Stimulated activated CD8-positive, alpha-beta memory T cell treated with anti-CD3 and anti-CD28 coated beads, Interleukin-12 subunit alpha, Interleukin-12 subunit beta, amount 100 ng/mL, for 1 hour (primary cell): Measurements from ENCODE around the gene KRT17.

Experiments
- DNase-seq: peaks from one replicate; pipeline ENCODE4 v3.0.0-alpha.2; 2020; ENCODE audit warnings: low read depth

The KRT17 gene

DNA sequence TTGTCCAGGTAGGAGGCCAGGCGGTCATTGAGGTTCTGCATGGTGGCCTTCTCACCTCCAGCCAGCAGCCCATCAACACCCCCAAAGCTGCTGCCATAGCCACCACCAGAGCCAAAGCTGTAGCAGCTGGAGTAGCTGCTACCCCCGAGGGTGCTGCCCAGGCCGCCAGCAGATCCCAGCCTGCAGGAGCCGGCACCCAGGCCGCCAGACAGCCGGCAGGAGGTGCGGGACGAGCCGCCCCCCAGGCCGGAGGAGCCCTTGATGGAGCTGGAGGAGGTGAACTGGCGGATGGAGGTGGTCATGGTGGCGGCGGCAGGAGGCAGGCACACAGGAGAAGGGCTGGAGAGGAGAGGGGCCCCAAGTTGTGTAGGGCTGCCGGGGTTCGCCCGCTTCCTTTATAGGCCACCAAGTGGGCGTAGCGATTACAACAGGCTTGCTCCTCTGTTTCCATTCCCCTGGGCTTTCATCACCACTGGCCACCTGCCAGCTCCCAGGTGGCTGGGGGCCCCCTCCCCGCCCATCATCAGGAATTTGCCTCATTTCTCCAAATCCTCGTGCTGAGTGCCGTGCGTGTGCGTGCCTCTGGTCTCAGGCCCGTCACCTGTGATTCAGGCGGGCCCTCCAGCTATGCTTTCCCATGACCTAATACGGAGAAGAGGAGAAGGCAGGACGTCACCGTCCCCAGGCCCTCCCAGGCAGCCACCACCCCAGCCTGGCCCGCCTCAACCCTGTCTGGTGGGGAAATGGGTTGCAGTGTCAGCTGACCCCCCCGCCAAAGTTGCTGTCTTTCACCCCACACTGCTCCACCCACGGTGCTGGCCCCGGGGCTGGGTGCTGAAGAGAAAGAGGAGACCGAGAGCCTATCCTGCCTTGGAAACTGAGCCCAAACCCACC, at the start of gene KRT17:
Gene KRT17, minus strand, starts transcription at position 368 of the 894 bp plus-strand sequence. Its CDS starts 66 bp downstream, at position 302.
- no peak for DNase-seq

DNA sequence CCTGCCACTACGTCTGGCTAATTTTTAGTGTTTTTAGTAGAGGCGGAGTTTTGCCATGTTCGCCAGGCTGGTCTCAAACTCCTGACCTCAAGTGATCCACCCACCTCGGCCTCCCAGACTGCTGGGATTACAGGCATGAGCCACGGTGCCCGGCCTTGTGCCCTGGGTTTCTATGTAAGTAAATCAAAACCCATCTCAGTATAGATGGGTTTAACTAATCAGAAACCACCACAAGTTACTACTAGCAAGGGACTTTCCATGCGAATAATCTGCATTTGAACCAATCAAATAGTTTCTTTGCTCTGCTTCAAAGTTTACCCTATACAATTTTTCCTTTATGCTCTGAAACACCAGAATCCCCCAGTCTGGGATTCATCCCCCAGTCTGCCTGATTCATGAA, 47.8 kb upstream of the KRT17 start:
- DNase-seq = no peak

DNA sequence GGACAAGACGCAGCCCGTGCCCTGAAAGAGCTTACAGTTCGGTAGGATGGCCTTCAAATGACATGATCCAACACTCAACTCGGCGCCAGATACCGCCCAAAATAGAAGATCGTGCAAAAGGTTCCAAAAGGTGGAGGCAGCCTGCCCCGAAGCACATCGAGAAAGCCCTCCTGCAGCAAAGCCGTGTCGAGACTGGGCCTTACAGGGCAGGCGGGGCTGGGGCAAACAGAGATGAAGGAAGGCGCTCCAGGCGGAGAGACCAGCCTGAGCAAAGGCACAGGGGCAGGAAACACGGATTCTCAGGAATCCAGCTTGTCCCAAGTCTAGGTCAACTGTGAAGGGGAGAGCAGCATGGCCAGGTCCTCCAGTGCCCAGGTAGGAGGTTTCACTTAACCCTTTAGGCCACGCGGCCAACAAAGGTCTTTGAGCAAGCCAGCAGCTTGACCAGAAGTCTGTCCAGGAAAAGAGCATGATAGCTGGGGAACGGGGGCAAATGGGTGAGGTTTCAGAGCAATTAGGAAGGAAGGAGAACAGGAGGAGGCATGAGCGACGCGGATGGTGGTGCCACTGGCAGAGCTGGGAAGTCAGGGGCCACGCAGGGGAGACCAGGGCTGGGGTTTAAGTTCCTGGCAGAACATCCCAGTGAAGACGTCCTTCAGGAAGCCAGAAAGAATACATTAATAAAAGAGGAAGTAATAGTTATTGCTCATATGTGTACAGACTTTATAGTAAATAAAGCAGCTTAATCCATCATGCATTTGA, 43.1 kb upstream of the KRT17 start:
- DNase-seq = no peak

DNA sequence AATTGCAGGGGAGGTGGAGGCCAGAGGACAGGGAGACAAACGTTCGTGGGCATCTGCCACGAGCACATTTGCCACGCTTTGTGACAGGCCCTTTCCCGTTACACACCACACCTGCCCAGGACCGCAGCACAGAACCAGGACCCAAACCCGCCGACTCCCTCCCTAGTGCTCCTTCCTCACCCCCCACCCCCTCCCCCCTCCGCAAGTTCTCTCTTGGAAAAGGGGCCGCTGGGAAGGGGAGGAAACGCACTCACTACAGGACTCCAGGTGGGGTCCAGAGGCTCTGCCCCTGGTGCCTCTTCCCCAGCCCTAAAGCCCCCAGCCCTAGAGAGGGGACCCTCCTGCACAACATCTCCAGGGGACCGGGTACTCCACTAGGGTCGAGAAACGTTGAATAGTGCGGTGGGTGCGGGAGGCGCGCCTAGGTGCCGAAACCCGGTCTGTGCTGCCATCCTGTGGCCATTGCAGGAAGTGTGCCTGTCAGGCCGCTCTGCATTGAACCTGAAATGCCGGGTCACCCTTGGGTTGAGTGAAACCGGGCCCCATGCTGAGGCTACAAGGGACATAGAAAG, 42.4 kb upstream of the KRT17 start:
- DNase-seq = peak; percentile 81

DNA sequence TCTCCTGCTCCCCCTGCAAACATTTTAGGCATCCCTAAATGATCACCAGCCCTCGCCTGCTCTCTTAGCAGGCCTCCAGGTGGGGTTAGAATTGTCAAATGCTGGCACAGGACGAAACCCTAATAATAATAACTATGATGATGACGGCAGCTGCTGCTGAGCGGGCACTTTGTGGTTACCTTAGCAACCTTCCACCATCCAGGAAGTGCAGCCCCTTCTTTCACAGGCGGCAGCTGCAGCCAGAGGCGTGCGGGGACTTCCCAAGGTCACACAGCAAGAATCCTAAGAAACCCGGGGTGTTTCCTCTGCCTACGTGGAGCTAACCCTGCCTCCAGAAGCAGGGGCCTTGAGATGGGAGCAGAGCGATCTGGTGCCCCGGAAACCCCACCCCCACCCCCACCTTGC, 41.9 kb upstream of the KRT17 start:
- DNase-seq = no peak

DNA sequence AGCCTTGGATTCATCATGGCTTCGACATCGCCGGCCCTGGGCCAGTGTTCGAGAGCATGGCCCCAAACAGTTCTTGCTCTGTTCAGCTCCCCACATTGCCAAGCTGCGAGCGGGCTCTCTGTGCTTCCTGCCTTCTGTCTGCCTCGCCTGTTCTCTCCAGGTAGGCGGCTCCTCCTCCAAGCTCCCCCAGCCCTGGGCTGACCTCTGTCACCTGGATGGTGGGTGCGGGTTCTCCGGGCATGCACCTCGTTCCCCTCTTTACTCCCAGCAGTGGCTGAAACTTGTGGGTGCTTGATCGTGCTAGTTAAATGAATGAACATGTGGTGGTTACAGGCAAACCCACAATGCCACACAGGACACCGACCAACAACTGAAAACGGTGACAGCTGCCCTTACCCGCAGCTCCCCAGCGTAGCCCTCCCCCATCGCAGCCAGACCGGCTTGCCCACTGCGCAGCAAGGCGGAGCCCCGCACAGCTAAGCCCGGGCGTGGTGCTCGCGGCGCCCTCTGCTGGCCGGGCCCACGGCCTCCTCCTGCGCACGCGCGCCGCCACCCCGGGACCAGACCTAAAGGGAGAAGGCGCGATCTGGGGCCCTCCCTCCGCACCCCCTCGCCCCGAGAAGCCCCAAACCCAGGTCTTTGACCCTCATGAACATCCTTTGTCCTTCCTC, 41.3 kb upstream of the KRT17 start:
- DNase-seq = peak; percentile 77

DNA sequence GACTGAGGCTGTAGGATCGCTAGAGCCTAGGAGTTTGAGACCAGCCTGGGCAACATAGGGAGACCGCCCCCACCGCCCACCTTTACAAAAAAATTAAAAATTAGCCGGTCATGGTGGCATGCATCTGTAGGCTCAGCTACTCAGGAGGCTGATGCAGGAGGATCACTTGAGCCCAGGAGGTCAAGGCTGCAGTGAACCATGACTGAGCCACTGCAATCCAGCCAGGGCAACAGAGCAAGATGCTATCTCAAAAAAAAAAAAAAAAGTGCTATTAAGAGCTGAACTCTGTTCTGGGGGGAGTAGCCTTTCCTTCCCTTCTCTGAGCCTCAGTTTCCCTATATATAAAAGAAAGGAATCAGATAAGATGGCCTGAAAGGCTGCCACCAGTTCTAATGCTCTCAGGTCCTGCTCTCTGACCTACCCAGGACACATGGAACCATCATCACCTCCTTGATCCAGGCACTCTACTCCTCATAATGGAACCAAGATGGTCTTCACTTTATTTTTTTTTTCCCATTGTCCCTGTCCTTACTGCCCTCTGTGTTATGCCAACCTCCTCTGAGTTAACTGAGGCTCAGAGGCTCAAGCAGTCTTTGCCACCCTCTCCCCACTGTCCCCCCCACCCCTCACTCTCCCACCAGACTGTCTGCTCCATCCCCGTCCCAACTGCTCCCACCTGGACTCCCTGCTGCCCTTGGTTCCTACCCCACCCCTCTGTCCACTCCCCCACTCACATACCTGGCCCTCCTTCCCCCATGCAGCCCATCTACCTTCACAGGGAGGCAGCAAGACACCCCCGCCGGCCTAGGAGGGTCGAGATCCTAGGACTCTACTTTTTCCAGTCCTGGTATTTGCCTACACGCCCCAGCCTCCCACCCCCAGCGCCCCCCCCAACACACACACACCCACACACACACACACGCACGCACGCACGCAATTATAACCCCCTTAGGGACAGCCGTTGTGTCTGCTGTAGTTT, 40.5 kb upstream of the KRT17 start:
- DNase-seq = no peak

DNA sequence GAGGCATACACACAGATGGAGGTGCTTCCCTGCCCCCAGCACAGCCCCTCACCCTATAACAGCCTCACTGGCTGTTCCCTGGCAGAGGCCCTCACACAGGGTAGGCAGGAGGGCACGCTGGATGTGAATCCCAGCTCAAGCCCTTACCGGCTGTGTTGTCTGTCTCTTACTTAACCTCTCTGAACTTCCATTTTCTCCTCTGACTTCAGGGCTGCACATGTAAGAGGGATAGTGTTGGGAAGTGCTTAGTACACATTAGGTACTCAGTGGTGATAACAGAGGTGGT, 39.7 kb upstream of the KRT17 start:
- DNase-seq = no peak

DNA sequence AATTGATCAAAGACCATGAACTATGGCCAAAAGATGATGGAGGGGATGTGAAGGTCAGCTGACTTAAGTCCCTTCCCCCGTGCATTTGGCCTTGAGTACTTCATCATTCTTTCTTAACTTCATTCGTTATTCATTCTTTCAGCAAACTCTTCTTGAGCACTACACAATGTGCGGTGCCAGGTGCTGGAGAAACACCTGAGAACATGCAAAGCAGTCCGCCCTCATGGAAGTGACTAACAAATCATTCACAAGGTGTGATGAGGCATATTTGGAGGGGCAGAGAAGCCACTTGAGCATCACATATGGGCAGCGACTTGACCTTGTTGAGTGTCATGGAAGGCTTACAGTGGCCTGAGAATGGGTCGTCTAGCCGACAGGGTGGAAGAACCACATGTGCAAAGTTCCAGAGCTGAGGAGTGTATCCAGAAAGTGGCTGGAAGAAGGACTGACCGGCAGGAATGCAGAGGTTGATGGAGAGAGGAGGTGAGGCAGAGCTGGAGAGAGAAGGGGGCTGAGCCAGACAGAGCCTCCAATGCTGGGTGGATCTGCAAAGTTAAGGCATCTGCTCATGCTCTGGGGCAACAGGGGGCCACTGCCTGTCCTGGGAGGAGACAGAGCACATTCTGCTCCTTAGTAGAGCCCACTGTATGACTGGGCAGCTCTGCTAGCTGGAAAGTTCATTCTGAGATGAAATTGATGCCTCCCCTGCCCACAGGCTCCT, 39.2 kb upstream of the KRT17 start:
- no peak for DNase-seq

DNA sequence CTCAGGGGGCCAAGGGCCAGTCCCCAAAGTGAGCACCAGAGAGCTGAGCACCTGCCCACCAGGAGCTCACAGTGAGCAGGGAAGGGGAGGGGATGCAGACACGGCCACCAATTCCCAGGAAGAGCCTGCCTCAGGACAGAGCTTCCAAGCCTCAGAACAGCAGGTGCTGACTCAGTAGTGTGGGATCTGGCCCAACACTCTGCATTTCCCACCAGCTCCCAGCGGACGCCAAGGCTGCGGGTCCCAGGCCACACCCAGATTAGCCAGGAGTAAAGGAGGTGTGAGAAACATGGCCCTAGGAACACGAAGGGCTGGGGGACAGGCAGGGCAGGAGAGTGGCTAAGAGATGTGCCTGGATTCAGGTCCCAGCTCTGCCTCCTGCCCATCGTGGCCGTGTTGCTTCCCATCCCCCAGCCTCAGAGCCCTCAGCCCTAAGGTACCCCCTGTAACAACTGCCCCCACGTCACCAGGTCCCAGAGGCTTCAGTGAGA, 35.9 kb upstream of the KRT17 start:
- DNase-seq = no peak

DNA sequence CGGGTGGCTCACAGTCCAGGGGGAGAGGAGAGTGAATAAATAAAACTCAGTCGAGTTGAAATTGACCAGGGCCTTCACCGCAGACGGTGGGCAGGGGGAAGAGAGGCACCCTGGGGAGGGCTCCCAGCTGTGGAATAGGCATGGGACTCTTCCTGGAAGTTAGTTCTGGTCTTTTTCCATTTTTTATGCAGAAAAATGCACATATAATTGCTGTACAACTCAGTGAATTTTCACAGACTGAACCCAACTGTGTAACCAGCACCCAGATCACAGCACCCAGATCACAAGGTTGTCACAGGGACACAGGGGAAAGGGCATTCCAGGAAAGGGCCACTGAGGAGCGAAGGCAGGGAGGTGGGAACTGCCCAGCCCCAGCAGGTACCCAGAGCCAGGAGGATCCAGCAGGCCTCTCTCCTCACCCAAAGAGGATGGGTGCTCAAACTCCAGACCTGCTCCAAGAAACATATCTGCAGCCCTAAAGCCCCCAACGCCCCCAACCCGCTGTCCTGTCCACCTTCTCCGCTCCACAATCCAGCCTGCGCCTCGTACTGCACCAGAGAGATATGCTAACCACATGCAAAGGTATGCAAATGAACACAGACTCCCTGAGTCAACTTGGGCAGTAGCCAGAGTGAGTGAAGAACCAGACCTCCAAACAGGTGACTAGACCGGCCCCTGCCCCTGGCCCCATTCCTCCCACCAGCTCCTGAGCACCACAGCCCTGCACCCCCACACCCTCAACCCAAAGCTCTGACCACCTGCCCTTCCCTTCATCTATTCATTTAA, 35.2 kb upstream of the KRT17 start:
- DNase-seq = no peak

DNA sequence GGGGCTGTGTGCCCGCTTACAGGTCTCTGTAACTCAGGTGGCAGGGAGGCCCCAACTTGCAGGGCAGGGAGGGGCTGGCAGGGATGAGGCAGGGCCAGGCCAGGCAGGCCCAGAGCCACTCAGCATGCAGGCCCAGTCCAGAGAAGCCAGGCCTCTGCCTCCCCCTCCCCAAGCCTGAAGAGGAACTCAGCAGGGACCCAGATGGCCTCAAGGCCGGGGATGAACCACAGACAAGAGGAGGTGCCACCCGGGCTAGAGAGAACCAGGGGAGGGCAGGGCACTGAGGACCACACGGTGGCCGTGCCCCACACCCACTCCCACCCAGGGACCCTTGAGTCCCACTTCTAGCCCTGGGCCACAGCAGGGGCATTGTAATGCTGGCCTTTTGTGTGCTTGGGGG, 34.5 kb upstream of the KRT17 start:
- DNase-seq = no peak

DNA sequence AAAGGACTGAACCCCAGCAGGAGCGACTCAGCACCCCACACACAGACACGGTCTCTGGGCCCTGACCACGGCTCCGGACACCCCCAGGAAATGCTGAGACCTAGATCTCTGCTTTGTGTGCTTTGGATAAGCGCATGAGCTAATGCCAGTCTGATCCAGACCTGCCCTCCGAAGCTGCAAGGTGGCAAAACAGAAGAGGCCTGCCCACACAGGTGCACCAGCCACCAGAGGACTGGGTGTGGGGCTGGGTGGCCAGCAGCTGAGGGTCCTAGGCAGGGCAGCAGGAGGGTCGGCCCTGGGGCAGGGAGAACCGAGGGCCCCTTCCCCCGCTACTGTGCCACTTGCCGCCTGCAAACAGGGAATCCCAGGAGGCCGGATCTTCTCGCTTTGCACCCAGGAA, 33.6 kb upstream of the KRT17 start:
- DNase-seq = no peak

DNA sequence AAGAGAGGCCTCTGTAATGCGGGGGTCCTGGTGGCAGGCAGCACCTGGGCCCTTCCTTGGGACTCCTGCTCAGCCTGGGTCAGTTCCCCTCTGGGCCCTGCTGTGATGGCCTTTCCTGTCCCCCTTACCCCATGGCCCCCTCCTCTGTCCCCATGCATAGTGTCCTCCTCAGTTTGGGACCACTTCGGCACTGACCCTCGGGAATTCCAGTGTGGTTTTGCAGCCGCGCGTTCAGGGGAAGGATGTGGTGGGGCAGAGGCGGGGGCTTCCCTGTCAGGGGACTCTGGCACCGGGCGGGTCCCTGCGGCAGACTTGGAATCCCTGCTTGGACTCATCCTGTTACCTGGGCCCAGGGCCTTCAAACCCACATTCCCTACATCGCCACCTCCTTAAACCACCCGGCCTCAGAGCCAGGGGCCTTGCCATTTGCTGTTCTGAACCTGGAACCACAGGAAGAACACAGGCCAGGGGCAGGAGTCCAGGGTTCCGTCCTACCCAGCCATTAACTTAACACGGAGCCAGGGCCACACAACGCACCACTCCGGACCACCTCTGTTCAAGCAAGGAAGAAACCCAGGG, 32.9 kb upstream of the KRT17 start:
- DNase-seq = no peak

DNA sequence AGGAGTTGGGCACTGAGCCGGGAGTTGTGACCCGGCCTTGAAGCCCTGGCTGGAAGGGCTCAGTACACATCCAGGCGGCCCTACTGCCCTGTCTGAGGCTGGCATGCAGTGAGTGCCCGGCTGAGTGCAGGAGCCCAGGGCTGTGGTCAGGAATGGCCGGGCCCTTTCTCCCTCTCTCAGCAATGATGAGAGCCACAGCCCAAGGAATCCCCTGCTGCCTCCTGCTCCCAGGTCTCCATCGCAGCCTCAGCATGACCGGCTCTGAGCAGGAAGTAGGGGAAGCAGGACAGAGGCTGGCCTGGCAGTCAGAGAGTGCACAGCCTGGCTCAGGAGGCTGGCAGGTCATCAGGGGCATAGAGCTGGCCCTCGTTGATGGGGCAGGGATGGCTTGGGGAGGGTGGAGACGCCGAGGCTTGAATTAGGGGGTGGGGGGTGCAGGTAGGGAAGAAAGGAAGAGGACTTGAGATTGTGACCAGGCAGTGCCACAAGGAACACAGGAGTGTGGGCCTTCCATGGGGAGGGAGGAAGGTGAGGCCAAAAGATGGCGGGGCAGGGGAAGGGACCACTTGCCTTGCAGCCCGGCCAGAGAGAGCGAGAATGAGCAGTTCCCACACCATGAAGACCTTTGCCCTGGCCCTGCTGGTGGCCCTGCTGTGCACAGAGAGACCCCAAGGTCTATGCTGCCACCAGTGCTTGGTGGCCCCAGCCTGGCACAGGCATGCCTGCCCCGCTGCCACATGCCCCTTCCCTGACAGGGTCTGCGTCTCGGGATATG, 32.1 kb upstream of the KRT17 start:
- DNase-seq = no peak

DNA sequence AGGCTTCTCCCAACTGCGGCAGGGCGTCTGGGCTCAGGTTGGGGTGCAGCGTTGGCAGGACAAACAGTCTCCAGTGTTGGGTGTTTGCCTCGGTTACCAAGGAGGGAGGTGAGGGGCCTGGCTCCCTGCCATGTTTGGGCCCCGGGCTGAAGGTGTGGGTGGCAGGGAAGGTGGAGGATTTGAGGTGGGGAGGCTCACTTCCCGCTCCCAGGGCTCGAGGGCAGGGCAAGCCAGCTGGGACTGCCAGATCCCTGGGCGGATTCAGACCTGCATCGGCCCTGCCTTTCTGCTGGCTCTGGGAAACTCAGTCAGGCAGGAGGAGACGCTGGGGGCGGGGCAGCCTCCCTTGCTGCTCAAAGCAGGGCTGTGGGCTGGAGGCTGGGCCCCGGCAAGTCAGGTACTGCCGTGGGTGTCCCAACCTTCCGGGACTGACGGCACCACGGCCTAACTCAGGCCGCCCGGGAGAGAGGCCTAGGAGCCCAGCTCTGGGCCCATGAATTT, 31.3 kb upstream of the KRT17 start:
- DNase-seq = no peak

DNA sequence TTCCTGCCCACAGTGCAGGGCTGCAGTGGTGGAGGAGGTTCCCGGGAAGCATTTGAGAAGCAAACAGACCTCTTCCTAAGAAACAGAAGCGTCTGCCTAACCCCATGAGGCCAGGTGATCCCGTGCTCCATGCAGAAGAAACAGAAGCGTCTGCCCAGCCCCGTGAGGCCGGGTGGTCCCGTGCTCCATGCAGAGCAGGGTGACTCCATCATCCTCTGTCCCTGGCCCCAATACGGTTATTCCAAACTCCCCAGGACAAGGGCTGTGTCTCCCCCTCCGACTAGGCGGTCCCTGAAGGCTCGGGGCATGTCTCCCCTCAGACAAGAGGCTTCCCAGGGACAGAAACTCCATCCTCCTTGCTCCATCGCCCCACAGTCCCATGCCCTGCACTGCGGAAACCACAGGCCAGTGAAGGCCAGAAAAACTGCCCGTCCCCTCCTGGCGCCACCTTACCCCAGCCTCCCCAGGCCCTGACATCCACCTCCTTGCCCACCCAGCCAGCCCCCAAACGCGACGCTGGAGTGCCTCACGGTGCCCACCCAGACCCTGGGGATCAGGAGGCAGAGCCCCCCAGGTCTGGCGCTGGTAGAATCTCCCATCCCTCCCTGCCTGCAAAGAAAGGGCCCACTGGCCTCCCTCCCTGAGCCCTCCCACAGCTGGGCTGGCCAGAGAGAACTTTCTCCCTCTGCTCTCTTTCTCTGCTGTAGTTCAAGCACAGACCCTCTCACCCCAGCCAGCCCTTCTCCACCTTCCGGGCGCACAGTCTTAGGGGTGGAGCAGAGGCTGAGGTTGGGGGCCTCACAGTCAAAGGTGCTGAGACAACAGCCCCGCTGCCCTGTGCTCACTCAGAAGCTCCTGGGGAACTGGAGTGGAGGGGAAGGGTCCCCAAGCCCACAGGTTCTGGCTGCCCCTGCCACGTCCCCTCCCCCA, 30.6 kb upstream of the KRT17 start:
- DNase-seq = no peak
